Osteoblast (primary cell): ENCODE results near the gene ASCL5. TPM values are rescaled to one million over a fixed set of nuclear protein-coding genes. Genes with fewer than 3 reads are reported as not detected.

ENCODE experiments used
- DNase-seq: peaks from one replicate; pipeline ENCODE4 v3.0.0; 2011; ENCODE audit warnings: low spot score, mixed read lengths; ENCODE audit not compliant: insufficient read length; ENCODE audit errors: missing footprints
- H2AFZ ChIP-seq: 2 replicates; pipeline ENCODE4 v1.6.0; 2011; ENCODE audit warnings: mild to moderate bottlenecking, low read length
- H3K27ac ChIP-seq: 2 replicates; pipeline ENCODE4 v1.5.1; 2011; ENCODE audit warnings: mild to moderate bottlenecking, low read depth, low read length, moderate library complexity
- H3K27me3 ChIP-seq: 2 replicates; pipeline ENCODE4 v1.6.0; 2012; ENCODE audit warnings: mild to moderate bottlenecking, control low read depth, inconsistent platforms, low read length, moderate library complexity; ENCODE audit not compliant: insufficient read depth
- H3K36me3 ChIP-seq: 2 replicates; pipeline ENCODE4 v1.5.1; 2011; ENCODE audit warnings: mild to moderate bottlenecking, low read length, control low read depth, moderate library complexity; ENCODE audit not compliant: insufficient read depth
- H3K4me1 ChIP-seq: 2 replicates; pipeline ENCODE4 v1.5.1; 2011; ENCODE audit warnings: mild to moderate bottlenecking, low read length, control low read depth, moderate library complexity; ENCODE audit not compliant: insufficient read depth
- H3K4me2 ChIP-seq: 2 replicates; pipeline ENCODE4 v1.6.0; 2011; ENCODE audit warnings: mild to moderate bottlenecking, low read length; ENCODE audit not compliant: insufficient read depth
- H3K4me3 ChIP-seq: fragments of 200-600 bp; sonication (generic); 3 replicates; pipeline ENCODE4 v1.5.1; 2012; ENCODE audit warnings: mild to moderate bottlenecking, low read length, inconsistent platforms; ENCODE audit not compliant: insufficient read depth
- H3K79me2 ChIP-seq: 2 replicates; pipeline ENCODE4 v1.6.0; 2012; ENCODE audit warnings: mild to moderate bottlenecking, low read length, control low read depth, inconsistent platforms; ENCODE audit not compliant: insufficient read depth
- H3K9me3 ChIP-seq: 2 replicates; pipeline ENCODE4 v1.5.1; 2011; ENCODE audit warnings: low read depth, low read length, control low read depth
- H4K20me1 ChIP-seq: 2 replicates; pipeline ENCODE4 v1.6.0; 2012; ENCODE audit warnings: mild to moderate bottlenecking, low read length, control low read depth; ENCODE audit not compliant: insufficient read depth
- total RNA-seq: library from RNA; depleted of rRNA; stranded (reverse); fragments of >200 nt; gene quantifications from 2 replicates; pipeline ENCODE4 v1.2.3, GENCODE V29; 2012
- TF ChIP-seq, protein P1 (sequence below): IDR thresholded peaks from 2 replicates; pipeline ENCODE4 v1.5.1; 2011; ENCODE audit warnings: mild to moderate bottlenecking, low read depth, low read length, moderate library complexity; ENCODE audit errors: extremely low read depth

Gene ASCL5
- total RNA-seq, 1 donor: not detected

DNA sequence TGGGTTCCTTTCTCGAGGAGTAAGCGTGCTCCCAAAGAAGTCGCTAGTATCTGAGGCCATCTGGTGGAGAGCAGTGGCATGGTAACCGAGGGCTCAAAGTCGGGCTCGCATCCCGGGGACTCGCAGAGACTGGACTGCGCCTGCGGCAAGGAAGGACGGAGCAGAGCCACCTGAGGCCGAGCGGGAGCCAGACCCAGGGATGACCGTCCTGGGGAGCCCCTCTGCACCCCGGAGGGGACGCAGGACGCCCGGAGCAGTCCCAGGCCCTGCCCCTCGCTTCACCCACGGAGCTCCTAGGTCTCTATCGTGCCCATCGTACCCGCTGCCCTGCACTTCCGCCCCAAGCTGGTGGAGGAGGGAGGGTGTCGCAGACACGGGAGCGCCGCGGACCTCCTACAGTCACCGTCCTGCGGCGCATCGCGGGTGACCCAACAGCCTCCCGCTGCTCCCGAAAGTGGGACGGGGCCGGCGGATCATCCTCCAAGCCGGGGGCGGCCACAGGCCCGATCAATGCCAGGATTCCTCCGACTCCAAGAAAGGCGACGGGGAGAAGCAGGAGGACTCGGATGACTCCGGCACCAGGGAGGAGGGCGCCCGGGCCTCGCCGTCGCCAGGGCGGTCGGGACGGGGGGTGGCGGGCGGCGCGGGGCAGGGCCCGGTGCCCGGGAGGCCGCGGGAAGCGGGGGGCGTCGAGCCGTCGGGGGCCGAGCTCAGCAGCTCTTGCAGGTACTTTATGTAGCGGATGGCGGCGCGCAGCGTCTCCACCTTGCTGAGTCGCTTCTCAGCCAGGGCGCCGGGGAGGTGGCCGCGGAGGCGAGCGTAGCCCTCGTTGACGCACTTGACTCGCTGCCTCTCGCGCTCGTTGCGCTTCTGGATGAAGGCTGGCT lies 12.5 kb downstream of the ASCL5 start:
- DNase-seq: peak; percentile 99
- TF ChIP-seq, protein P1, sequence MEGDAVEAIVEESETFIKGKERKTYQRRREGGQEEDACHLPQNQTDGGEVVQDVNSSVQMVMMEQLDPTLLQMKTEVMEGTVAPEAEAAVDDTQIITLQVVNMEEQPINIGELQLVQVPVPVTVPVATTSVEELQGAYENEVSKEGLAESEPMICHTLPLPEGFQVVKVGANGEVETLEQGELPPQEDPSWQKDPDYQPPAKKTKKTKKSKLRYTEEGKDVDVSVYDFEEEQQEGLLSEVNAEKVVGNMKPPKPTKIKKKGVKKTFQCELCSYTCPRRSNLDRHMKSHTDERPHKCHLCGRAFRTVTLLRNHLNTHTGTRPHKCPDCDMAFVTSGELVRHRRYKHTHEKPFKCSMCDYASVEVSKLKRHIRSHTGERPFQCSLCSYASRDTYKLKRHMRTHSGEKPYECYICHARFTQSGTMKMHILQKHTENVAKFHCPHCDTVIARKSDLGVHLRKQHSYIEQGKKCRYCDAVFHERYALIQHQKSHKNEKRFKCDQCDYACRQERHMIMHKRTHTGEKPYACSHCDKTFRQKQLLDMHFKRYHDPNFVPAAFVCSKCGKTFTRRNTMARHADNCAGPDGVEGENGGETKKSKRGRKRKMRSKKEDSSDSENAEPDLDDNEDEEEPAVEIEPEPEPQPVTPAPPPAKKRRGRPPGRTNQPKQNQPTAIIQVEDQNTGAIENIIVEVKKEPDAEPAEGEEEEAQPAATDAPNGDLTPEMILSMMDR: peak; percentile 83
- H3K4me3 ChIP-seq: peak overlapping the region; percentile 82
- peak overlapping the region; percentile 97 for H2AFZ ChIP-seq
- no peak overlapping the region for H3K27ac ChIP-seq
- H3K27me3 ChIP-seq: peaks cover 7% of the 10 kb centered on the region
- H4K20me1 ChIP-seq: peaks cover 3% of the 10 kb centered on the region
- H3K36me3 ChIP-seq: no peaks in the 10 kb centered on the region
- H3K4me1 ChIP-seq: peaks cover 3% of the 10 kb centered on the region
- H3K9me3 ChIP-seq: no peaks in the 10 kb centered on the region
- H3K4me2 ChIP-seq: peak overlapping the region; percentile 93
- H3K79me2 ChIP-seq: no peaks in the 10 kb centered on the region

DNA sequence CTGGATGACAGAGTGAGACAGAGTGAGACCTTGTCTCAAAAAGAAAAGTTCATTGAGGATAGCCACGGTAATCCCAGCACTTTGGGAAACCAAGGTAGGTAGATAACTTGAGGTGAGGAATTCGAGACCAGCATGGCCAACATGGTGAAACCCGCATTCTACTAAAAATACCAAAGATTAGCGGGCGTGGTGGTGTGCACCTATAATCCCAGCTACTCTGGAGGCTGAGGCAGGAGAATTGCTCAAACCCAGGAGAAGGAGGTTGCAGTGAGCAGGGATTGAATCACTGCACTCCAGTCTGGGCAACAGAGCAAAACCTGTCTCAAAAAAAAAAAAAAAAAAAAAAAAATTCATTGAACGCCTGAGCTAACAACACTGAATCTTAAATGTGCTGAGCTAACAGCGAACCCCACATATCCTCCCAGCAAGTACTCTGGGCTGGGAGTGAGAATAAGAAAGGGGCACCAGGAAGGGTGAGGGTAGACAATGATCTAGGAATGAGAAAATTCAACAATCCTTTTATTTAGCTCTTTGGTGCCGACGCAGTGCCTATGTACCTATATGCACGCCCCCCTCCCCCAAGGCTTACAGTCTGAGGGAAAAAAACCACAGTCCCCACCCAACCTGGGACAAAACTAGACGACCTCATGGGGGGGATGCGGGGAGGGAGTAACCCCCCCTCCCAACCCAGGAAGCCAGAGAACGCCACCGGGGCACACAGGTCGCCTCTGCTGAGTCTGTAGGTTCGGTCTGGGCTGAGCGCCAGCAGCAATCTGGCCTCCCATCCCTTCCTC lies 13.3 kb downstream of the ASCL5 start:
- peaks cover 6% of the 10 kb centered on the region for H3K27me3 ChIP-seq
- H3K9me3 ChIP-seq: no peaks in the 10 kb centered on the region
- H2AFZ ChIP-seq: no peak overlapping the region
- TF ChIP-seq, protein P1: no peak
- peak overlapping the region; percentile 93 for H3K4me2 ChIP-seq
- no peaks in the 10 kb centered on the region for H3K36me3 ChIP-seq
- H3K4me1 ChIP-seq: peaks cover 3% of the 10 kb centered on the region
- no peak overlapping the region for H3K27ac ChIP-seq
- H4K20me1 ChIP-seq: peaks cover 3% of the 10 kb centered on the region
- no peaks in the 10 kb centered on the region for H3K79me2 ChIP-seq
- no peak for DNase-seq
- H3K4me3 ChIP-seq: peak overlapping the region; percentile 82

DNA sequence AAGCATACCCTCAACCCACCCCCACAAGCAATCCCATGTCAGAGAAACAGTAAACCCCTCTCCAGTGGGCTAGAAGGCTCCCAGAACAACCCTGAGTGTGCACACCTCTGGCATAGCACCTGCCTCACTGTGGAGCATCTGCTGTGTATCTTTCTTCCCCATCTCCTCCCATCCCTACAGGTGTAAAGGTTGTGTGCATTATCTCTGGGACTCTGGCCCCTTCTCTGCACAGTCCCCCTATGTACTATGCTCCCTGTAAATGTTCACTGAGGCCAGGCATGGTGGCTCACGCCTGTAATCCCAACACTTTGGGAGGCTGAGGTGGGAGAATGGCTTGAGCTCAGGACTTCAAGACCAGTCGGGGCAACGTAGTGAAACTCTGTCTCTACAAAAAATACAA lies 14.1 kb downstream of the ASCL5 start:
- no peak overlapping the region for H3K4me2 ChIP-seq
- H3K4me1 ChIP-seq: peaks cover 3% of the 10 kb centered on the region
- peaks cover 3% of the 10 kb centered on the region for H3K27me3 ChIP-seq
- no peak for DNase-seq
- H2AFZ ChIP-seq: no peak overlapping the region
- H4K20me1 ChIP-seq: peaks cover 3% of the 10 kb centered on the region
- no peak overlapping the region for H3K27ac ChIP-seq
- no peaks in the 10 kb centered on the region for H3K36me3 ChIP-seq
- H3K79me2 ChIP-seq: no peaks in the 10 kb centered on the region
- H3K4me3 ChIP-seq: no peak overlapping the region
- H3K9me3 ChIP-seq: no peaks in the 10 kb centered on the region
- TF ChIP-seq, protein P1: no peak
